NCI-H2171 treated with DMSO at 0.1 percent for 48 hours (cell line): ENCODE measurements around the gene BMAL1.

ENCODE experiments used
- DNase-seq: peaks from one replicate; lab custom pipeline; 2025; lab: John Stamatoyannopoulos, UW

BMAL1 gene

GRCh38 chr11:13291361-13291760, 13.8 kb downstream of the BMAL1 start:
- DNase-seq: no peak

- no peak for DNase-seq
These were observed 14.2 kb downstream of the BMAL1 start for GRCh38 chr11:13291800-13292199.

- no peak for DNase-seq
These were observed 15.4 kb downstream of the BMAL1 start for GRCh38 chr11:13292970-13293369.

- no peak for DNase-seq
These were observed 16.6 kb downstream of the BMAL1 start for GRCh38 chr11:13294178-13294577.

- no peak for DNase-seq
These were observed 17.4 kb downstream of the BMAL1 start for GRCh38 chr11:13294771-13295579.

GRCh38 chr11:13297308-13297916, 19.8 kb downstream of the BMAL1 start:
- no peak for DNase-seq

- DNase-seq: no peak
These were observed 20.3 kb downstream of the BMAL1 start for GRCh38 chr11:13297917-13298356.

GRCh38 chr11:13298765-13299164, 21.2 kb downstream of the BMAL1 start:
- no peak for DNase-seq

- DNase-seq: no peak
These were observed 23.9 kb downstream of the BMAL1 start for GRCh38 chr11:13301522-13301921.

- DNase-seq: no peak
These were observed 24.9 kb downstream of the BMAL1 start for GRCh38 chr11:13302420-13302958.

GRCh38 chr11:13303668-13304649, 26.4 kb downstream of the BMAL1 start:
- DNase-seq: no peak

GRCh38 chr11:13304655-13305335, 27.2 kb downstream of the BMAL1 start:
- DNase-seq: no peak

- no peak for DNase-seq
These were observed 31.1 kb downstream of the BMAL1 start for GRCh38 chr11:13308704-13309103.

GRCh38 chr11:13309156-13309555, 31.6 kb downstream of the BMAL1 start:
- no peak for DNase-seq

- no peak for DNase-seq
These were observed 32.9 kb downstream of the BMAL1 start for GRCh38 chr11:13310443-13310842.

GRCh38 chr11:13311570-13311969, 34.0 kb downstream of the BMAL1 start:
- DNase-seq: no peak

- no peak for DNase-seq
These were observed 35.6 kb downstream of the BMAL1 start for GRCh38 chr11:13313005-13313819.

- no peak for DNase-seq
These were observed 37.2 kb downstream of the BMAL1 start for GRCh38 chr11:13314676-13315394.

GRCh38 chr11:13315517-13316432, 38.2 kb downstream of the BMAL1 start:
- DNase-seq: no peak
